ENCODE data around the gene ANKRD13C. TPM values are rescaled to one million over a fixed set of nuclear protein-coding genes. Genes with fewer than 3 reads are reported as not detected.
"Not testable (repeated sequence)": the region's sequence is repeated elsewhere in the genome, so short reads cannot be mapped to it uniquely, and the experiment has no call there.

Gene ANKRD13C
- total RNA-seq, 1 experiment from 2014 or later: 14.8 TPM

GRCh38 chr1:70366425-70366952 lies 12.0 kb upstream of the ANKRD13C start:
- DNase-seq (ENCODE audit: low read depth); in situ Hi-C loops (cut with HindIII; ENCODE audit: low pct_unique_long_range_greater_than_20kb, low sequenced_read_pairs): not testable (repeated sequence)

GRCh38 chr1:70364439-70364838 lies 9.9 kb upstream of the ANKRD13C start:
- no peak for DNase-seq (ENCODE audit: low read depth)
- in situ Hi-C loops (cut with HindIII; ENCODE audit: low pct_unique_long_range_greater_than_20kb, low sequenced_read_pairs): no loop called here

DNA sequence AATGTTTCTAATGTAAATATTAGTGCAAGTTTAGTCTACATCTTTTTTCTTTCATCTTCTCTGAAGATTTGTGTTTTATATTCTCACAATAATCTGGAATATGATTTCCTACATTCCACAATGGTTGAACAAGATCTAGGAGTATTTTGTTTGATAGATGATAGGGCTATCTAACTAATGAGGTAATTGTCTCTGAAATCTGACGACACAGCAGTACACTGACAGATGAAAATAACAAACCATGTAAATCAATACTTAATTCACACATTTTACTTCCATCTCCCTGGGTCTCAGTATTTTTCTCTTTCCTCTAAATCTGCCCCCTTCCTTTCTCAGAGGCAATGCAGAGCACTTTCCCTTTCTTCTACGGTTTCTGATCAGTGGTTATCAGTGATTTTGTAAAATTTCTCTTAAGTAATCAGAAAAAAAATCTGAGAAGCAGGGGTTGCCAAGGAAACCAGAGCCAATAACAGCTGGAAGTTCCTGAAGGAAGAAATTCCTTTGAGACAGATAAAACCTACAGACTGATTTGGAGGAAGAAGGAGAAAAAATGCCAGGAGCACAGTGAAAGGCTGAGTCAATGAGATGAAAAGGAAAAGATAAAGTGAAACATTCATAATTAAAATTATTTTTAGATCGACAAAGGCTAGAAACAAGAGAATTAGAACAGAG lies 7.3 kb upstream of the ANKRD13C start:
- DNase-seq (ENCODE audit: low read depth): no peak
- in situ Hi-C loops (cut with HindIII; ENCODE audit: low pct_unique_long_range_greater_than_20kb, low sequenced_read_pairs): no loop called here

- in situ Hi-C loops (cut with HindIII; ENCODE audit: low pct_unique_long_range_greater_than_20kb, low sequenced_read_pairs): no loop called here
- DNase-seq (ENCODE audit: low read depth): peak; percentile 47
Observed at GRCh38 chr1:70360321-70360720, 5.8 kb upstream of the ANKRD13C start.

GRCh38 chr1:70358921-70359564 lies 4.5 kb upstream of the ANKRD13C start:
- in situ Hi-C loops (cut with HindIII; ENCODE audit: low pct_unique_long_range_greater_than_20kb, low sequenced_read_pairs): no loop called here

DNA sequence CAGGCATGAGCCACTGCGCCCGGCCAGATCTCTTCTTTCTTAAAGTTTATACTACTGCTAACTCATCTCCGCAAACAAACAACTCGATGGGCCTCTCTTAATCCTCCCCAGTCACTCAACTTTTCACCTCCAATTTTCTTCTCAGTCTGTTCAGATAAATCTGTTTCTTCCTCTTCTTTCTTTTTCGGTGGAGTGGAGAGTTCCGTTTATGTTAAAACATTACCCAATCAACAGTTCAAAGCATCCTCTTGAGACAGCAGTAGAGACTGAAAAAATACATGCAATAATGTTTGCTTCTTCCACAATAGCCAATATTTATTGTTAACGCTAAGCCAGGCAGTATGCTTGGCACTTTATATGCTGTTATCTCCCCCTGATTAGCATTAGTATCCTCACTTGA lies 1.4 kb upstream of the ANKRD13C start:
- in situ Hi-C loops (cut with HindIII; ENCODE audit: low pct_unique_long_range_greater_than_20kb, low sequenced_read_pairs): no loop called here
- no peak for DNase-seq (ENCODE audit: low read depth)

More at GRCh38 chr1:70358921-70359564, 4.5 kb upstream of the ANKRD13C start:
- DNase-seq (ENCODE audit: low read depth): peak; percentile 42

DNA sequence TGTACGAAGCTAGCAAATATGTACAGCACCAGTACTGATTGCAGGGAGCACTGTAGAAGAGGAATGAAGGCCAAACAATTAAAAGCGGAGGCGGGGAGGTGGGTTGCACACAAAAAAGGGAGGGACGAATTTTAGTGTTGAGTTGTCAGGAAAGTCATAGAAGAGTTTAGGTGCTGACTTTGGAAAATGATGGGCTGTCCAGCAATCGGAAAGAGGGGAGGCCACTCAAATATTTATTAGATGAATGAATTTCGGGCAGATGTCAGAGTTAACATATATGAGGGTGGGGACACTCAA lies 537 bp upstream of the ANKRD13C start:
- in situ Hi-C loops (cut with HindIII; ENCODE audit: low pct_unique_long_range_greater_than_20kb, low sequenced_read_pairs): no loop called here
- no peak for DNase-seq (ENCODE audit: low read depth)

- in situ Hi-C loops (cut with HindIII; ENCODE audit: low pct_unique_long_range_greater_than_20kb, low sequenced_read_pairs): no loop called here
Observed at GRCh38 chr1:70353601-70354331, 756 bp downstream of the ANKRD13C start.

DNA sequence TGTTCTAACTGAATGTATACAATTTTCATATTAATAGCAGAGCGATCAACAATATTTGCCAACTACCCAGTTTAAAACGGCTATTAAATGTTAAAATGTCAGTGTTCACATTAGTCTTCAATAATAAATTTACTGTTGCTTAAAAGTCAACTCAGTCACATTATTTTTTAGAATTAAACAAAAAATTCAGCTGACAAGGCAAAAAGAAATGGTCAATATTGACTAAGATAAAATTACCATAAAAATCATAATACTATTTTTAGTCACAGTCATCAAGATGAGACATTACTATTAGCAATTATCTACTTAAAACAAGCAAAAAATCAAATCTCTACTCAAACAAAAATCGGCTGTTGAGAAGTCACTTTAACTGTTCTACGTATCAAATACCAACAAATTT lies 1.5 kb downstream of the ANKRD13C start:
- DNase-seq (ENCODE audit: low read depth): no peak
- in situ Hi-C loops (cut with HindIII; ENCODE audit: low pct_unique_long_range_greater_than_20kb, low sequenced_read_pairs): no loop called here

More at GRCh38 chr1:70353601-70354331, 756 bp downstream of the ANKRD13C start:
- peak; percentile 32 for DNase-seq (ENCODE audit: low read depth)

GRCh38 chr1:70349799-70350198 lies 4.7 kb downstream of the ANKRD13C start:
- in situ Hi-C loops (cut with HindIII; ENCODE audit: low pct_unique_long_range_greater_than_20kb, low sequenced_read_pairs); DNase-seq (ENCODE audit: low read depth): not testable (repeated sequence)

- no peak for DNase-seq (ENCODE audit: low read depth)
- in situ Hi-C loops (cut with HindIII; ENCODE audit: low pct_unique_long_range_greater_than_20kb, low sequenced_read_pairs): no loop called here
Observed at GRCh38 chr1:70348399-70349165, 5.9 kb downstream of the ANKRD13C start.

DNA sequence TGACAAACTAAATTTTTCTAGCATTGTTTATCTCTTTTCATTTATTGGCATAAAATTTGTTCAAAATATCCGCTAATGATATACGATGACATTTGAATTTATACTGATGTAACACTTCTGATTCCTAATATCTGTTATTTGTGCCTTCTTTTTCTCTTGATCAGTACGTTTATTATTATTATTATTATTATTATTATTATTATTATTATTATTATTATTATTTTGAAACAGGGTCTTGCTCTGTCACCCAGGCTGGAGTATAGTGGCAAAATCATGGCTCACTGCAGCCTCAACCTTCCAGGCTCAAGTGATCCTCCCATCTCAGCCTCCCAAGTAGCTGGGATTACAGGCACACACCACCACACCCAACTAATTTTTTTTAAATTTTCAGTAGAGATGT lies 14.9 kb downstream of the ANKRD13C start:
- DNase-seq (ENCODE audit: low read depth); in situ Hi-C loops (cut with HindIII; ENCODE audit: low pct_unique_long_range_greater_than_20kb, low sequenced_read_pairs): not testable (repeated sequence)

GRCh38 chr1:70336050-70336449 lies 18.5 kb downstream of the ANKRD13C start:
- in situ Hi-C loops (cut with HindIII; ENCODE audit: low pct_unique_long_range_greater_than_20kb, low sequenced_read_pairs): no loop called here
- no peak for DNase-seq (ENCODE audit: low read depth)

DNA sequence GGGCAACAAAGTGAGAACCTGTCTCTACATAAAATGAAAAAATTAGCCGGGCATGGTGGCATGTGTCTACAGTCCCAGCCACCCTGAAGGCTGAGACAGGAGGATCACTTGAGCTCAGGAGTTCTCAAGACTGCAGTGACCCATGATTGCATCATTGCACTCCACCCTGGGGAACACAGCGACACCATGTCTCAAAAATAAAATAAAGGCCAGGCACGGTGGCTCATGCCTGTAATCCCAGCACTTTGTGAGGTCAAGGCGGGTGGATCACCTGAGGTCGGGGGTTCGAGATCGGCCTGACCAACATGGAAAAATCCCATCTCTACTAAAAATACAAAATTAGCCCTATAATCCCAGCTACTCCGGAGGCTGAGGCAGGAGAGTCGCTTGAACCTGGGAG lies 20.1 kb downstream of the ANKRD13C start:
- no peak for DNase-seq (ENCODE audit: low read depth)
- in situ Hi-C loops (cut with HindIII; ENCODE audit: low pct_unique_long_range_greater_than_20kb, low sequenced_read_pairs): no loop called here

- in situ Hi-C loops (cut with HindIII; ENCODE audit: low pct_unique_long_range_greater_than_20kb, low sequenced_read_pairs): no loop called here
- no peak for DNase-seq (ENCODE audit: low read depth)
Observed at GRCh38 chr1:70333245-70333644, 21.3 kb downstream of the ANKRD13C start.

- in situ Hi-C loops (cut with HindIII; ENCODE audit: low pct_unique_long_range_greater_than_20kb, low sequenced_read_pairs): no loop called here
- DNase-seq (ENCODE audit: low read depth): no peak
Observed at GRCh38 chr1:70331962-70332361, 22.6 kb downstream of the ANKRD13C start.

- in situ Hi-C loops (cut with HindIII; ENCODE audit: low pct_unique_long_range_greater_than_20kb, low sequenced_read_pairs): no loop called here
Observed at GRCh38 chr1:70327306-70328076, 27.0 kb downstream of the ANKRD13C start.

GRCh38 chr1:70324683-70325082 lies 29.8 kb downstream of the ANKRD13C start:
- in situ Hi-C loops (cut with HindIII; ENCODE audit: low pct_unique_long_range_greater_than_20kb, low sequenced_read_pairs): no loop called here
- no peak for DNase-seq (ENCODE audit: low read depth)

More at GRCh38 chr1:70327306-70328076, 27.0 kb downstream of the ANKRD13C start:
- no peak for DNase-seq (ENCODE audit: low read depth)
